GM19372 (cell line): ENCODE results near the gene TOPBP1.
"Not testable (repeated sequence)": the region's sequence is repeated elsewhere in the genome, so short reads cannot be mapped to it uniquely, and the experiment has no call there.

Source experiments
- ATAC-seq: cut with Tn5 transposase; IDR thresholded peaks from one replicate; pipeline ENCODE4 v1.9.1; 2021; ENCODE audit warnings: mild to moderate bottlenecking, low read depth, moderate library complexity; ENCODE audit not compliant: unreplicated experiment

The TOPBP1 gene

GRCh38 chr3:133661454-133662277 lies at the start of gene TOPBP1:
TOPBP1 (minus strand) TSS chr3:133661941; CDS start chr3:133661127, 814 bp downstream.
- peak; percentile 88 for ATAC-seq

GRCh38 chr3:133711013-133711412 lies 49.3 kb upstream of the TOPBP1 start:
- ATAC-seq: no peak

- ATAC-seq: no peak
Measured at GRCh38 chr3:133709139-133709750, 47.5 kb upstream of the TOPBP1 start.

GRCh38 chr3:133706033-133706432 lies 44.3 kb upstream of the TOPBP1 start:
- no peak for ATAC-seq

GRCh38 chr3:133703915-133704314 lies 42.2 kb upstream of the TOPBP1 start:
- no peak for ATAC-seq

- ATAC-seq: no peak
Measured at GRCh38 chr3:133701435-133702358, 40.0 kb upstream of the TOPBP1 start.

GRCh38 chr3:133700351-133700750 lies 38.6 kb upstream of the TOPBP1 start:
- no peak for ATAC-seq

- no peak for ATAC-seq
Measured at GRCh38 chr3:133699903-133700302, 38.2 kb upstream of the TOPBP1 start.

GRCh38 chr3:133699467-133699866 lies 37.7 kb upstream of the TOPBP1 start:
- ATAC-seq: no peak

- no peak for ATAC-seq
Measured at GRCh38 chr3:133697960-133698359, 36.2 kb upstream of the TOPBP1 start.

- ATAC-seq: no peak
Measured at GRCh38 chr3:133695560-133696171, 33.9 kb upstream of the TOPBP1 start.

GRCh38 chr3:133694288-133695268 lies 32.8 kb upstream of the TOPBP1 start:
- no peak for ATAC-seq

- ATAC-seq: no peak
Measured at GRCh38 chr3:133693821-133694220, 32.1 kb upstream of the TOPBP1 start.

GRCh38 chr3:133692759-133693158 lies 31.0 kb upstream of the TOPBP1 start:
- no peak for ATAC-seq

- no peak for ATAC-seq
Measured at GRCh38 chr3:133691273-133692107, 29.7 kb upstream of the TOPBP1 start.

GRCh38 chr3:133677993-133678392 lies 16.3 kb upstream of the TOPBP1 start:
- ATAC-seq: not testable (repeated sequence)

- ATAC-seq: no peak
Measured at GRCh38 chr3:133676336-133677118, 14.8 kb upstream of the TOPBP1 start.
